ENCODE measurements around the gene TRIM59. TPM values are rescaled to one million over a fixed set of nuclear protein-coding genes. Genes with fewer than 3 reads are reported as not detected.

TRIM59 gene
- total RNA-seq, 1 experiment from 2014 or later = 25.3 TPM

GRCh38 chr3:160400030-160400701 lies 49.4 kb downstream of the TRIM59 start:
- peak overlapping the region; percentile 93 for H2AFZ ChIP-seq (ENCODE audit: low read length)
- intact Hi-C loops (cut with micrococcal nuclease) = no loop called here

GRCh38 chr3:160399125-160400029 lies 50.2 kb downstream of the TRIM59 start, which contains the start of the genes IFT80 and SMC4:
Gene IFT80 (minus strand): TSS chr3:160399225. CDS start chr3:160384600, 14,625 bp downstream.
Gene SMC4 (plus strand): TSS chr3:160399650. CDS start chr3:160400827, 1,177 bp downstream.
- Histone ChIP-seq H3F3A (ENCODE audit: low read length, unreplicated experiment) (no peaks in the 10 kb centered on the region), H3K27ac (ENCODE audit: low read length) (peak within 1 kb of the TSS; percentile 93), H3K4me2 (ENCODE audit: low read length) (peak within 1 kb of the TSS; percentile 95), H4K20me1 (ENCODE audit: low read length) (peaks cover 44% of the 10 kb centered on the region), H3K9me2 (replicated peaks; ENCODE audit: low read length) (no peaks in the 10 kb centered on the region), H3K36me3 (ENCODE audit: low read depth, low read length) (peaks cover 28% of the 10 kb centered on the region), H2AFZ (ENCODE audit: low read length) (peak within 1 kb of the TSS; percentile 93), H3K27me3 (ENCODE audit: low read length) (no peaks in the 10 kb centered on the region), H3K4me1 (ENCODE audit: insufficient read depth, low read length) (peaks cover 29% of the 10 kb centered on the region), H3K79me2 (ENCODE audit: low read length) (peaks cover 76% of the 10 kb centered on the region), H3K9me3 (ENCODE audit: low read length) (no peaks in the 10 kb centered on the region), H3K9ac (ENCODE audit: low read length) (peak within 1 kb of the TSS; percentile 97), H3K4me3 (ENCODE audit: low read length) (peak within 1 kb of the TSS; percentile 92)
- POLR2A ChIA-PET (ENCODE audit: unreplicated experiment) = no interaction called here
- no TSS peak for BruUV-seq (replicated peaks)
- ATAC-seq (peak; percentile 90), DNase-seq (peak; percentile 98)
- TF ChIP-seq CTCF (conservative IDR thresholded peaks at IDR 0.05; ENCODE audit: low read depth, low read length) (no peak), EZH2 (IDR thresholded peaks at IDR 0.05; ENCODE audit: low read length, unreplicated experiment) (no peak), EZH2phosphoT487 (IDR thresholded peaks at IDR 0.05; ENCODE audit: borderline replicate concordance, low read length) (no peak)
- CTCF ChIA-PET = no interaction called here
- intact Hi-C loops (cut with micrococcal nuclease) = loop anchor here (1.0 kb wide), 2 partner anchors 17 to 25 kb away; no protein-coding TSS in a partner anchor

More at GRCh38 chr3:160400030-160400701, 49.4 kb downstream of the TRIM59 start:
- Histone ChIP-seq H3K4me3 (ENCODE audit: low read length) (peak overlapping the region; percentile 92), H3K36me3 (ENCODE audit: low read depth, low read length) (peaks cover 35% of the 10 kb centered on the region), H4K20me1 (ENCODE audit: low read length) (peaks cover 52% of the 10 kb centered on the region), H3K27me3 (ENCODE audit: low read length) (no peaks in the 10 kb centered on the region), H3K27ac (ENCODE audit: low read length) (peak overlapping the region; percentile 93), H3K9ac (ENCODE audit: low read length) (peak overlapping the region; percentile 97), H3K4me1 (ENCODE audit: insufficient read depth, low read length) (peaks cover 30% of the 10 kb centered on the region), H3F3A (ENCODE audit: low read length, unreplicated experiment) (no peaks in the 10 kb centered on the region), H3K9me3 (ENCODE audit: low read length) (no peaks in the 10 kb centered on the region), H3K79me2 (ENCODE audit: low read length) (peaks cover 84% of the 10 kb centered on the region), H3K9me2 (replicated peaks; ENCODE audit: low read length) (no peaks in the 10 kb centered on the region), H3K4me2 (ENCODE audit: low read length) (peak overlapping the region; percentile 95)
- CTCF ChIA-PET = no interaction called here
- TF ChIP-seq EZH2phosphoT487 (IDR thresholded peaks at IDR 0.05; ENCODE audit: borderline replicate concordance, low read length) = no peak
- POLR2A ChIA-PET (ENCODE audit: unreplicated experiment) = no interaction called here
- DNase-seq (peak; percentile 21), ATAC-seq (no peak; the same call in 1 of the 2 replicates)
- BruUV-seq (replicated peaks) = TSS peak; percentile 40

GRCh38 chr3:160398820-160399124 lies 50.8 kb downstream of the TRIM59 start:
- intact Hi-C loops (cut with micrococcal nuclease) = loop anchor here (1.0 kb wide), 2 partner anchors 16 to 24 kb away; no protein-coding TSS in a partner anchor

More at GRCh38 chr3:160398820-160399124, 50.8 kb downstream of the TRIM59 start:
- no TSS peak for BruUV-seq (replicated peaks)
- Histone ChIP-seq H3K4me1 (ENCODE audit: insufficient read depth, low read length) (peaks cover 23% of the 10 kb centered on the region), H3K9me2 (replicated peaks; ENCODE audit: low read length) (no peaks in the 10 kb centered on the region), H3K9ac (ENCODE audit: low read length) (peak overlapping the region; percentile 97), H3K27ac (ENCODE audit: low read length) (no peak overlapping the region), H3F3A (ENCODE audit: low read length, unreplicated experiment) (no peaks in the 10 kb centered on the region), H3K79me2 (ENCODE audit: low read length) (peaks cover 70% of the 10 kb centered on the region), H3K36me3 (ENCODE audit: low read depth, low read length) (peaks cover 23% of the 10 kb centered on the region), H2AFZ (ENCODE audit: low read length) (peak overlapping the region; percentile 93), H3K9me3 (ENCODE audit: low read length) (no peaks in the 10 kb centered on the region), H3K27me3 (ENCODE audit: low read length) (no peaks in the 10 kb centered on the region), H3K4me2 (ENCODE audit: low read length) (peak overlapping the region; percentile 95), H3K4me3 (ENCODE audit: low read length) (peak overlapping the region; percentile 92), H4K20me1 (ENCODE audit: low read length) (peaks cover 38% of the 10 kb centered on the region)
- DNase-seq (peak; percentile 12), ATAC-seq (peak; percentile 11)
- TF ChIP-seq CTCF (conservative IDR thresholded peaks at IDR 0.05; ENCODE audit: low read depth, low read length) (no peak), EZH2 (IDR thresholded peaks at IDR 0.05; ENCODE audit: low read length, unreplicated experiment) (no peak), EZH2phosphoT487 (IDR thresholded peaks at IDR 0.05; ENCODE audit: borderline replicate concordance, low read length) (no peak)
- ChIA-PET POLR2A (ENCODE audit: unreplicated experiment) (no interaction called here), CTCF (no interaction called here)

Data from PC-3 (cell line).